B cell (primary cell): Measurements from ENCODE around the gene HOXB6. TPM values are rescaled to one million over a fixed set of nuclear protein-coding genes. Genes with fewer than 3 reads are reported as not detected.
A peak's percentile ranks its signal among the peaks of the same experiment; 100 is the strongest.

ENCODE experiments used
- ATAC-seq: fragments of 200-7000 bp; cut with Tn5 transposase; one replicate; pipeline ENCODE4 v1.10.0; 2021; ENCODE audit warnings: low read depth, mild to moderate bottlenecking, moderate number of reproducible peaks, moderate library complexity
- CTCF ChIA-PET: fragments of 350-600 bp; sonication (Branson Sonifier 250); formaldehyde crosslinking; loops from one replicate; lab custom pipeline; 2021; ENCODE audit warnings: antibody characterized with exemption, inconsistent platforms; lab: Charles Lee
- POLR2A ChIA-PET: fragments of 350-600 bp; sonication (Branson Sonifier 250); formaldehyde crosslinking; loops from one replicate; lab custom pipeline; 2021; ENCODE audit warnings: antibody characterized with exemption; lab: Charles Lee
- DNase-seq: peaks from one replicate; pipeline ENCODE4 v3.0.0; 2013
- H2AFZ ChIP-seq: 2 replicates; pipeline ENCODE4 v1.6.1; 2012; ENCODE audit warnings: mild to moderate bottlenecking, low read depth, low read length; ENCODE audit not compliant: insufficient read depth, poor library complexity, severe bottlenecking
- H3K27ac ChIP-seq, 2 donors: 1 replicate in 1 of 2; 2 replicates in 1 of 2; pipeline ENCODE4 v1.5.1; 2012 to 2013; ENCODE audit warnings: low read length in 2 of 2, mild to moderate bottlenecking in 2 of 2, moderate library complexity in 1 of 2
- H3K27me3 ChIP-seq, 4 experiments: fragments of 200-600 bp in 1 of 4; sonication (generic) in 1 of 4; replicated peaks in 1 of 4; 1 replicate in 2 of 4; 2 replicates in 2 of 4; pipeline versions ENCODE4 v1.6.1 to v1.7.0; 2013 to 2016; ENCODE audit warnings: low read length in 3 of 4, mild to moderate bottlenecking in 2 of 4, mixed read lengths in 1 of 4, moderate library complexity in 1 of 4; ENCODE audit not compliant: insufficient read depth in 4 of 4, control insufficient read depth in 3 of 4; ENCODE audit errors: control extremely low read depth in 1 of 4
- H3K36me3 ChIP-seq, 2 experiments: replicated peaks in 1 of 2; 1 replicate in 1 of 2; 2 replicates in 1 of 2; pipeline versions ENCODE4 v1.6.1 to v1.7.1; 2013; ENCODE audit warnings: low read length in 1 of 2; ENCODE audit not compliant: insufficient read depth in 2 of 2, control insufficient read depth in 1 of 2; ENCODE audit errors: control extremely low read depth in 1 of 2, extremely low read depth in 1 of 2
- H3K4me1 ChIP-seq, 2 donors: fragments of 200-600 bp in 1 of 2; sonication (generic) in 1 of 2; 1 replicate in 1 of 2; 2 replicates in 1 of 2; pipeline versions ENCODE4 v1.5.1 to v1.6.1; 2013 to 2017; ENCODE audit warnings: low read length in 2 of 2; ENCODE audit not compliant: control insufficient read depth in 2 of 2, insufficient read depth in 2 of 2
- H3K4me2 ChIP-seq: replicated peaks from 2 replicates; pipeline ENCODE3; 2012; ENCODE audit warnings: mild to moderate bottlenecking, low read depth, low read length; ENCODE audit not compliant: poor library complexity, severe bottlenecking
- H3K4me3 ChIP-seq, 5 experiments: fragments of 200-600 bp in 1 of 5; sonication (generic) in 1 of 5; 1 replicate in 3 of 5; 2 replicates in 2 of 5; pipeline versions ENCODE4 v1.5.1 to v1.7.0; 2011 to 2016; ENCODE audit warnings: low read length in 4 of 5, mild to moderate bottlenecking in 4 of 5, low read depth in 2 of 5, control low read depth in 1 of 5, moderate library complexity in 1 of 5; ENCODE audit not compliant: insufficient read depth in 1 of 5; ENCODE audit errors: control extremely low read depth in 1 of 5, extremely low read depth in 1 of 5
- H3K79me2 ChIP-seq: fragments of 200-600 bp; sonication (generic); one replicate; pipeline ENCODE4 v1.6.0; 2016; ENCODE audit warnings: low read length; ENCODE audit not compliant: control insufficient read depth, insufficient read depth
- H3K9ac ChIP-seq: fragments of 200-600 bp; sonication (generic); 2 replicates; pipeline ENCODE4 v1.6.1; 2017; ENCODE audit warnings: mild to moderate bottlenecking, low read length, moderate library complexity
- H3K9me3 ChIP-seq, 3 donors: one replicate each; pipeline versions ENCODE4 v1.6.1 to v1.7.1; 2013; ENCODE audit warnings: low read length in 2 of 3; ENCODE audit not compliant: control insufficient read depth in 2 of 3, insufficient read depth in 1 of 3; ENCODE audit errors: control extremely low read depth in 1 of 3
- H4K20me1 ChIP-seq: 2 replicates; pipeline ENCODE4 v1.6.0; 2012; ENCODE audit warnings: mild to moderate bottlenecking, low read length; ENCODE audit not compliant: insufficient read depth, control insufficient read depth, poor library complexity, severe bottlenecking
- H3K27ac Mint-ChIP-seq: one replicate; pipeline ENCODE4 v1.8.0; 2021; ENCODE audit warnings: mixed read lengths
- H3K27me3 Mint-ChIP-seq: one replicate; pipeline ENCODE4 v1.8.0; 2021; ENCODE audit warnings: mixed read lengths
- H3K4me1 Mint-ChIP-seq: one replicate; pipeline ENCODE4 v1.8.0; 2021; ENCODE audit warnings: mixed read lengths
- H3K4me3 Mint-ChIP-seq: one replicate; pipeline ENCODE4 v1.8.0; 2021; ENCODE audit warnings: mixed read lengths
- H3K9me3 Mint-ChIP-seq: one replicate; pipeline ENCODE4 v1.8.0; 2022; ENCODE audit warnings: mixed read lengths; ENCODE audit not compliant: insufficient read depth
- EZH2 ChIP-seq: IDR thresholded peaks from 2 replicates; pipeline ENCODE4 v1.6.1; 2012; ENCODE audit warnings: borderline replicate concordance, low read depth, mild to moderate bottlenecking, moderate library complexity, low read length; ENCODE audit not compliant: insufficient read depth, poor library complexity, severe bottlenecking
- WGBS: methylation state at CpG from one replicate; pipeline ENCODE4 v1.1.5; 2013; ENCODE audit warnings: missing lambda C conversion rate; ENCODE audit not compliant: insufficient coverage; 5-methylcytosine and 5-hydroxymethylcytosine counted together
- intact Hi-C: fragments of 100-400 bp; cut with micrococcal nuclease; formaldehyde crosslinking; loops from one replicate; pipeline ENCODE4 v1.10.0; 2022
- polyA plus RNA-seq: library from polyadenylated mRNA; depleted of rRNA; stranded (reverse); fragments of >200 nt; gene quantifications from 2 replicates; pipeline ENCODE4 v1.2.3, GENCODE V29; 2012
- total RNA-seq, 2 donors: library from RNA; stranded (reverse); fragments of 120-200 nt in 1 of 2; gene quantifications; 1 replicate in 1 of 2; 2 replicates in 1 of 2; pipeline versions ENCODE4 v1.2.3 to v1.2.4, GENCODE V29; 2013 to 2022
- TF ChIP-seq, protein P1 (sequence below): fragments of 200-600 bp; IDR thresholded peaks from one replicate; pipeline ENCODE4 v1.8.0; 2022; ENCODE audit warnings: antibody characterized with exemption, mild to moderate bottlenecking

Gene HOXB6
- total and polyA plus RNA-seq, 2 donors (not counting 1 experiment from before 2014, with no cell fraction given), result 0.10 TPM; not detected in 1

DNA sequence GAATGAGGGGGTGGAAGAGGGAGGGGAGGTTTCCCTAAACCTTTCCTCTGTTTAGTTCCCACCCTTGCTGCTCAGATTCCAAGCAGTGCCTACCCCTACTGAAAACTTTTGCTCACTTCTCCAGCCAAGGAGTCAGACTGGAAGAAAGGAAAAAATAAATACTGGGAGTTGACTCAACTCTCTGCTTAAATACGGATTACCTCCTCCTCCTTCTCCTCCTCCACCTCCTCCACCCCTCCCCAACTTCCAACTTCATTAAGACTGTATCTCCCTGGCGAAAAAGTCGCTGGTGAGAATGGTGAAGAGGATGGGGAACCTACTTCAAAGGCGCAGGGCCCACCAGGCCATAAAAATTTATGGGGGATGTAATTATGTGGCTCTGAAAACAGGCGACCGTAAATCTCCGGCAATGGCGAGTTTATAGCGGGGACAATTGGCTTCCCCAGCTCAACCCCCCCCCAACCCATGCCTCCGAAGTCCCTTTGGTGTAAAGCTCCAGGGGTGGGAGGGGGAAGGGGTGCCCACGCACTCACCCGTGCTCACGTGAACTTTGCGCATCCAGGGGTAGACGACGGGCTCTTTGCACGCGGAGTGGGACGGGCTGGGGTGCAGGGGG, 27.3 kb downstream of the HOXB6 start:
- H3K79me2 ChIP-seq, result no peaks in the 10 kb centered on the region
- no peak for TF ChIP-seq EZH2
- TF ChIP-seq, protein P1, sequence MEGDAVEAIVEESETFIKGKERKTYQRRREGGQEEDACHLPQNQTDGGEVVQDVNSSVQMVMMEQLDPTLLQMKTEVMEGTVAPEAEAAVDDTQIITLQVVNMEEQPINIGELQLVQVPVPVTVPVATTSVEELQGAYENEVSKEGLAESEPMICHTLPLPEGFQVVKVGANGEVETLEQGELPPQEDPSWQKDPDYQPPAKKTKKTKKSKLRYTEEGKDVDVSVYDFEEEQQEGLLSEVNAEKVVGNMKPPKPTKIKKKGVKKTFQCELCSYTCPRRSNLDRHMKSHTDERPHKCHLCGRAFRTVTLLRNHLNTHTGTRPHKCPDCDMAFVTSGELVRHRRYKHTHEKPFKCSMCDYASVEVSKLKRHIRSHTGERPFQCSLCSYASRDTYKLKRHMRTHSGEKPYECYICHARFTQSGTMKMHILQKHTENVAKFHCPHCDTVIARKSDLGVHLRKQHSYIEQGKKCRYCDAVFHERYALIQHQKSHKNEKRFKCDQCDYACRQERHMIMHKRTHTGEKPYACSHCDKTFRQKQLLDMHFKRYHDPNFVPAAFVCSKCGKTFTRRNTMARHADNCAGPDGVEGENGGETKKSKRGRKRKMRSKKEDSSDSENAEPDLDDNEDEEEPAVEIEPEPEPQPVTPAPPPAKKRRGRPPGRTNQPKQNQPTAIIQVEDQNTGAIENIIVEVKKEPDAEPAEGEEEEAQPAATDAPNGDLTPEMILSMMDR, result no peak
- Mint-ChIP-seq H3K9me3 (no peaks in the 10 kb centered on the region), H3K27me3 (peaks cover 41% of the 10 kb centered on the region), H3K27ac (no peak overlapping the region), H3K4me1 (peaks cover 46% of the 10 kb centered on the region), H3K4me3 (peak overlapping the region; percentile 84)
- 4% methylated on average over 9 of the region's 19 CpGs for WGBS
- peak overlapping the region in 4 of 5 experiments; percentile 48 to 77 (median 66) for H3K4me3 ChIP-seq
- H3K27me3 ChIP-seq, result peaks cover 0 to 58% (median 40%) of the 10 kb centered on the region in 4 experiments
- H4K20me1 ChIP-seq, result no peaks in the 10 kb centered on the region
- ChIA-PET POLR2A (interaction anchor here (0.6 to 0.7 kb wide), 2 partner anchors 746 to 1087 kb away, joined by 3 to 4 read pairs; partner anchors contain the start of genes LRRC46 and MRPL10), CTCF (interaction anchor here (1.5 to 1.6 kb wide), 3 partner anchors 16 to 269 kb away, joined by 3 to 4 read pairs (median 4); partner anchors contain the start of gene HOXB5)
- H3K9ac ChIP-seq, result peak overlapping the region; percentile 73
- no peak overlapping the region for H3K27ac ChIP-seq
- H3K4me1 ChIP-seq, result peaks cover 47 to 48% of the 10 kb centered on the region in 2 donors
- peak overlapping the region; percentile 96 for H3K4me2 ChIP-seq
- H3K9me3 ChIP-seq, result peaks cover 0 to 26% (median 0%) of the 10 kb centered on the region in 3 donors
- no peak for ATAC-seq
- peak overlapping the region; percentile 92 for H2AFZ ChIP-seq
- DNase-seq, result peak; percentile 43
- intact Hi-C loops, result loop anchor here (5.0 kb wide), 1 partner anchor 35 kb away; the partner anchor contains the start of gene HOXB7
- no peaks in the 10 kb centered on the region for H3K36me3 ChIP-seq
